Peyer's patch (tissue), 4 donors: Measurements from ENCODE around the gene EVC.

Source experiments
- POLR2A ChIP-seq, 2 donors: fragments of 450-650 bp; IDR thresholded peaks; one replicate each; pipeline ENCODE4 v1.5.1; 2017; ENCODE audit warnings: antibody characterized with exemption in 2 of 2, mild to moderate bottlenecking in 2 of 2, moderate library complexity in 2 of 2
- TF ChIP-seq, protein P1 (sequence below), 6 experiments: fragments of 450-650 bp in 4 of 6; fragments of 200-600 bp in 2 of 6; sonication (generic) in 1 of 6; IDR thresholded peaks; one replicate each; pipeline ENCODE4 v1.5.1; 2017 to 2019; ENCODE audit warnings: antibody characterized with exemption in 6 of 6, mild to moderate bottlenecking in 3 of 6, moderate library complexity in 1 of 6

DNA sequence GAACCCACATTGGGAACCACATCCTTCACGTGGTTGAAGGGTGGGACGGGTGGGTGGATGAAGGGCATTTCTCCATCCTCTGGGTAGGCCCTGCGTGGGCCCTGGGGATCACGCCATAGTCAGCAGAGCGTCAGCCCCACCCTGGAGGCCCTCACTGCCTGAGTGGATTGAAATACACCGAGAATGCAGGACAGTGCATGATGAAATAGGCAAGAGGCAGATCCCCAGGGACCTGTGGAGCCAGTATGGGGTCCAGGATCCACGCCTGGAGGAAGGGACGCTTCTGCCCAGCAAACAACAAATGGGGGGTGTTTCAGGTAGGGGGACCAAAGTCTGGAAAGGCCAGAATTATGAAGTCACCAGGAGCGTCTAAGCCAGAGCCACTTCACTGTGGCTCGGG is 19.4 kb downstream of the EVC start:
- no peak for TF ChIP-seq POLR2A (IDR thresholded peaks at IDR 0.05)
- TF ChIP-seq, protein P1, sequence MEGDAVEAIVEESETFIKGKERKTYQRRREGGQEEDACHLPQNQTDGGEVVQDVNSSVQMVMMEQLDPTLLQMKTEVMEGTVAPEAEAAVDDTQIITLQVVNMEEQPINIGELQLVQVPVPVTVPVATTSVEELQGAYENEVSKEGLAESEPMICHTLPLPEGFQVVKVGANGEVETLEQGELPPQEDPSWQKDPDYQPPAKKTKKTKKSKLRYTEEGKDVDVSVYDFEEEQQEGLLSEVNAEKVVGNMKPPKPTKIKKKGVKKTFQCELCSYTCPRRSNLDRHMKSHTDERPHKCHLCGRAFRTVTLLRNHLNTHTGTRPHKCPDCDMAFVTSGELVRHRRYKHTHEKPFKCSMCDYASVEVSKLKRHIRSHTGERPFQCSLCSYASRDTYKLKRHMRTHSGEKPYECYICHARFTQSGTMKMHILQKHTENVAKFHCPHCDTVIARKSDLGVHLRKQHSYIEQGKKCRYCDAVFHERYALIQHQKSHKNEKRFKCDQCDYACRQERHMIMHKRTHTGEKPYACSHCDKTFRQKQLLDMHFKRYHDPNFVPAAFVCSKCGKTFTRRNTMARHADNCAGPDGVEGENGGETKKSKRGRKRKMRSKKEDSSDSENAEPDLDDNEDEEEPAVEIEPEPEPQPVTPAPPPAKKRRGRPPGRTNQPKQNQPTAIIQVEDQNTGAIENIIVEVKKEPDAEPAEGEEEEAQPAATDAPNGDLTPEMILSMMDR (IDR thresholded peaks at IDR 0.05), result no peak
